HL-60 (cell line): Measurements from ENCODE around the gene MAP3K5.

ENCODE experiments used
- POLR2AphosphoS5 ChIP-seq: IDR thresholded peaks from 2 replicates; pipeline ENCODE4 v1.6.1; 2012; ENCODE audit warnings: low read depth
- SPI1 ChIP-seq: IDR thresholded peaks from 2 replicates; pipeline ENCODE4 v1.6.1; 2012; ENCODE audit warnings: low read depth, mild to moderate bottlenecking, borderline replicate concordance
- TF ChIP-seq, protein P1 (sequence below): IDR thresholded peaks from one replicate; pipeline ENCODE4 v1.5.1; 2011; ENCODE audit warnings: low read length, control low read depth, inconsistent platforms; ENCODE audit not compliant: insufficient read depth

DNA sequence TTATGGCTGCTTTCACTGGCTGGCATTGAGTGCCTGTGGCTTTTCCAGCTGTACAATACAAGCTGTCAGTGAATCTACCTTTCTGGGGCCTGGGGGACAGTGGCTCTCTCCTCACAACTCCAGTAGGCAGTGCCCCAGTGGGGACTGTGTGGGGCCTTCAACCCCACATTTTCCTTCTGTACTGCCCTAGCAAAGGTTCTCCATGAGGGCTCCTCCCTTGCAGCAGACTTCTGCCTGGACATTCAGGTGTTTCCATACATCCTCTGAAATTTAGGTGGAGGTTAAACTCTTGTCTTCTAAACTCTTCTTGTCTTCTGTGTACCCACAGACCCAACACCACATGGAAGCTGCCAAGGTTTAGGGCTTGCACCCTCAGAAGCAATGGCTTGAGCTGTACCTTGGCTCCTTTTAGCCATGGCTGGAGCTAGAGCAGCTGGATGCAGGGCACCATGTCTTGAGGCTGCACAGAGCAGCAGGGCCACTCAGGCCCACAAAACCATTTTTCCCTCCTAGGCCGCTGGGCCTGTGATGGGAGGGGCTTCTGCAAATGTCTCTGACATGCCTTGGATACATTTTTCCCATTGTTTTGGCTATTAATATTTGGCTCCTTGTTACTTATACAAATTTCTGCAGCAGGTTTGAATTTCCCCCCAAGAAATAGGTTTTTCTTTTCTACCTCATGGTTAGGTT is 39.7 kb upstream of the MAP3K5 start:
- TF ChIP-seq POLR2AphosphoS5 (no peak), SPI1 (no peak)
- TF ChIP-seq, protein P1, sequence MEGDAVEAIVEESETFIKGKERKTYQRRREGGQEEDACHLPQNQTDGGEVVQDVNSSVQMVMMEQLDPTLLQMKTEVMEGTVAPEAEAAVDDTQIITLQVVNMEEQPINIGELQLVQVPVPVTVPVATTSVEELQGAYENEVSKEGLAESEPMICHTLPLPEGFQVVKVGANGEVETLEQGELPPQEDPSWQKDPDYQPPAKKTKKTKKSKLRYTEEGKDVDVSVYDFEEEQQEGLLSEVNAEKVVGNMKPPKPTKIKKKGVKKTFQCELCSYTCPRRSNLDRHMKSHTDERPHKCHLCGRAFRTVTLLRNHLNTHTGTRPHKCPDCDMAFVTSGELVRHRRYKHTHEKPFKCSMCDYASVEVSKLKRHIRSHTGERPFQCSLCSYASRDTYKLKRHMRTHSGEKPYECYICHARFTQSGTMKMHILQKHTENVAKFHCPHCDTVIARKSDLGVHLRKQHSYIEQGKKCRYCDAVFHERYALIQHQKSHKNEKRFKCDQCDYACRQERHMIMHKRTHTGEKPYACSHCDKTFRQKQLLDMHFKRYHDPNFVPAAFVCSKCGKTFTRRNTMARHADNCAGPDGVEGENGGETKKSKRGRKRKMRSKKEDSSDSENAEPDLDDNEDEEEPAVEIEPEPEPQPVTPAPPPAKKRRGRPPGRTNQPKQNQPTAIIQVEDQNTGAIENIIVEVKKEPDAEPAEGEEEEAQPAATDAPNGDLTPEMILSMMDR = no peak
